ENCODE measurements around the gene PNLIP.

PNLIP gene

GRCh38 chr10:116615199-116615776 is 69.6 kb downstream of the PNLIP start:
- no peak for DNase-seq (ENCODE audit: low spot score)
